SH-SY5Y (cell line): Measurements from ENCODE around the gene ARFGAP1.

Experiments
- GATA2 ChIP-seq: IDR thresholded peaks from 2 replicates; pipeline ENCODE4 v1.6.1; 2011; ENCODE audit warnings: mild to moderate bottlenecking, low read depth, low read length
- GATA3 ChIP-seq: IDR thresholded peaks from 2 replicates; pipeline ENCODE4 v1.6.1; 2011; ENCODE audit warnings: low read depth, mild to moderate bottlenecking, low read length, moderate library complexity

GRCh38 chr20:63280371-63280770 is 7.8 kb downstream of the ARFGAP1 start:
- TF ChIP-seq GATA2 (no peak), GATA3 (no peak)
